ENCODE measurements around the gene USP28.

DNA sequence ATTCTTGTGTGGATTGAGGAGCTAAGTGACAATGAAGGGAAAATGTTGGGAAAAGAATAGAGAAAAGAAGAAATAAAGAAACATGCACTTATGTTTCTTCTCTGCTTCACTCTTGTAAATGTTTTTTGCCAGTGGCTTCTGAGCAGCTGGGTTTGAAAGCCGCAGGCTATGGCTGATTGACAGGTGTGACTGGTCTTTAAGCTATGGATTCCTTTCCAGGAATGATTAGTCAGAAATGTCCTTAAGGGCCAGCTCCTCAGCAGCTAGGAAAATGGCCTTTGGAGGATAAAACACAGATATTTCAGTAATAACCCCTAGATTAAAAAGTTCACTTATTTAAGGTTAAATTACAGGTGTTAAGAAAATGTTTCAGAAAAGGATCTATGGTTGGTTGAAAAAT is 6.5 kb upstream of the USP28 start:
- TF ChIP-seq EZH2 (IDR thresholded peaks at IDR 0.05; ENCODE audit: low read length, missing control alignments) (no peak), CTCF (conservative IDR thresholded peaks at IDR 0.05 in 1 of 2, IDR thresholded peaks at IDR 0.05 in 1 of 2; ENCODE audit: low read depth in 1 of 2, low read length in 2 of 2) (no peak)
